OCI-LY1 (cell line): ENCODE data around the gene GNAT1.

Source experiments
- H2AFZ ChIP-seq: fragments of 200-600 bp; sonication (generic), shearing (Covaris generic); 2 replicates; pipeline ENCODE4 v1.6.0; 2014; ENCODE audit warnings: antibody characterized with exemption, mild to moderate bottlenecking, low read length
- H3F3A ChIP-seq: fragments of 200-600 bp; sonication (generic), shearing (Covaris generic); 2 replicates; pipeline ENCODE4 v1.6.0; 2014; ENCODE audit warnings: mild to moderate bottlenecking, antibody characterized with exemption, low read length, moderate library complexity; ENCODE audit not compliant: insufficient read depth
- H3K27ac ChIP-seq: fragments of 200-600 bp; sonication (generic); 2 replicates; pipeline ENCODE4 v1.5.1; 2014; ENCODE audit warnings: low read length, mixed run types, mild to moderate bottlenecking, low read depth; ENCODE audit not compliant: poor library complexity, severe bottlenecking
- H3K27me3 ChIP-seq: fragments of 200-600 bp; sonication (generic); 2 replicates; pipeline ENCODE4 v1.6.0; 2014; ENCODE audit warnings: antibody characterized with exemption, mild to moderate bottlenecking, low read length, moderate library complexity; ENCODE audit not compliant: insufficient read depth
- H3K36me3 ChIP-seq: fragments of 200-600 bp; sonication (generic); 2 replicates; pipeline ENCODE4 v1.6.1; 2014; ENCODE audit warnings: mild to moderate bottlenecking, antibody characterized with exemption, low read length, moderate library complexity, mixed read lengths; ENCODE audit not compliant: insufficient read depth
- H3K4me1 ChIP-seq: fragments of 200-600 bp; sonication (generic); 2 replicates; pipeline ENCODE4 v1.5.1; 2014; ENCODE audit warnings: mild to moderate bottlenecking, low read length, moderate library complexity; ENCODE audit not compliant: insufficient read depth, severe bottlenecking
- H3K4me2 ChIP-seq: fragments of 200-600 bp; sonication (generic), shearing (Covaris generic); 2 replicates; pipeline ENCODE4 v1.6.1; 2014; ENCODE audit warnings: low read length
- H3K4me3 ChIP-seq: fragments of 200-600 bp; sonication (generic); 2 replicates; pipeline ENCODE4 v1.5.1; 2014; ENCODE audit warnings: low read length, low read depth, mild to moderate bottlenecking, mixed read lengths; ENCODE audit not compliant: poor library complexity, severe bottlenecking
- H3K79me2 ChIP-seq: fragments of 200-600 bp; shearing (Covaris generic); 2 replicates; pipeline ENCODE4 v1.6.1; 2016; ENCODE audit warnings: mixed run types, low read length, mixed read lengths; ENCODE audit not compliant: insufficient read depth
- H3K9ac ChIP-seq: fragments of 200-600 bp; sonication (generic), shearing (Covaris generic); 2 replicates; pipeline ENCODE4 v1.6.1; 2014; ENCODE audit warnings: mild to moderate bottlenecking, low read length, mixed read lengths
- H3K9me2 ChIP-seq: fragments of 200-600 bp; sonication (generic), shearing (Covaris generic); 2 replicates; pipeline ENCODE4 v1.6.1; 2014; ENCODE audit warnings: low read depth, mild to moderate bottlenecking, low read length, mixed read lengths
- H3K9me3 ChIP-seq: fragments of 200-600 bp; shearing (Covaris generic); 2 replicates; pipeline ENCODE4 v1.6.1; 2014; ENCODE audit warnings: low read length, mixed read lengths
- H4K20me1 ChIP-seq: fragments of 200-600 bp; sonication (generic), shearing (Covaris generic); 2 replicates; pipeline ENCODE4 v1.6.0; 2016; ENCODE audit warnings: mild to moderate bottlenecking, low read length; ENCODE audit not compliant: insufficient read depth
- CTCF ChIP-seq: fragments of 200-600 bp; sonication (generic), shearing (Covaris generic); IDR thresholded peaks from 2 replicates; pipeline ENCODE4 v1.5.1; 2017; ENCODE audit warnings: mild to moderate bottlenecking, antibody characterized with exemption, low read length, moderate library complexity, mixed read lengths
- EZH2 ChIP-seq: fragments of 200-600 bp; sonication (generic), shearing (Covaris generic); IDR thresholded peaks from 2 replicates; pipeline ENCODE4 v1.8.0; 2017; ENCODE audit warnings: borderline replicate concordance, mixed run types, mild to moderate bottlenecking, antibody characterized with exemption, low read length, moderate library complexity, mixed read lengths

Gene GNAT1

GRCh38 chr3:50182533-50183099 is 8.8 kb upstream of the GNAT1 start:
- Histone ChIP-seq H2AFZ (no peak overlapping the region), H3K36me3 (no peaks in the 10 kb centered on the region), H4K20me1 (no peaks in the 10 kb centered on the region), H3K4me3 (no peak overlapping the region), H3K79me2 (no peaks in the 10 kb centered on the region), H3K27me3 (no peaks in the 10 kb centered on the region), H3K9me2 (no peaks in the 10 kb centered on the region), H3K4me1 (no peaks in the 10 kb centered on the region), H3K27ac (no peak overlapping the region), H3K4me2 (no peak overlapping the region), H3K9me3 (no peaks in the 10 kb centered on the region), H3K9ac (no peak overlapping the region), H3F3A (no peaks in the 10 kb centered on the region)
- TF ChIP-seq EZH2 (no peak), CTCF (no peak)

- Histone ChIP-seq H3F3A (no peaks in the 10 kb centered on the region), H4K20me1 (no peaks in the 10 kb centered on the region), H3K9me3 (no peaks in the 10 kb centered on the region), H3K27me3 (no peaks in the 10 kb centered on the region), H3K36me3 (no peaks in the 10 kb centered on the region), H2AFZ (no peak overlapping the region), H3K9ac (no peak overlapping the region), H3K4me1 (no peaks in the 10 kb centered on the region), H3K79me2 (no peaks in the 10 kb centered on the region), H3K27ac (no peak overlapping the region), H3K4me2 (no peak overlapping the region), H3K4me3 (no peak overlapping the region), H3K9me2 (no peaks in the 10 kb centered on the region)
- no peak for TF ChIP-seq EZH2
- no peak for TF ChIP-seq CTCF
These were observed 7.7 kb upstream of the GNAT1 start for GRCh38 chr3:50183755-50184154.

- no peaks in the 10 kb centered on the region for H3F3A ChIP-seq
- H3K4me1 ChIP-seq, result no peaks in the 10 kb centered on the region
- H3K4me3 ChIP-seq, result no peak overlapping the region
- H3K79me2 ChIP-seq, result no peaks in the 10 kb centered on the region
- no peak overlapping the region for H3K27ac ChIP-seq
- no peak overlapping the region for H3K9ac ChIP-seq
- no peaks in the 10 kb centered on the region for H3K27me3 ChIP-seq
- no peak overlapping the region for H3K4me2 ChIP-seq
- H3K36me3 ChIP-seq, result no peaks in the 10 kb centered on the region
- H2AFZ ChIP-seq, result no peak overlapping the region
- no peaks in the 10 kb centered on the region for H3K9me2 ChIP-seq
- TF ChIP-seq EZH2 (no peak), CTCF (no peak)
- no peaks in the 10 kb centered on the region for H3K9me3 ChIP-seq
- H4K20me1 ChIP-seq, result no peaks in the 10 kb centered on the region
These were observed 7.0 kb upstream of the GNAT1 start for GRCh38 chr3:50184242-50184978.
